HG03097 (cell line): ENCODE data around the gene DISC1.
"Not testable (repeated sequence)": the region's sequence is repeated elsewhere in the genome, so short reads cannot be mapped to it uniquely, and the experiment has no call there.

Experiments
- ATAC-seq: cut with Tn5 transposase; IDR thresholded peaks from one replicate; pipeline ENCODE4 v1.9.1; 2021; ENCODE audit not compliant: unreplicated experiment, low FRiP score

The DISC1 gene

GRCh38 chr1:231757759-231758158 is 131.2 kb downstream of the DISC1 start:
- ATAC-seq: no peak

- no peak for ATAC-seq
Measured at GRCh38 chr1:231761252-231761651, 134.7 kb downstream of the DISC1 start.

GRCh38 chr1:231761747-231762541 is 135.4 kb downstream of the DISC1 start:
- no peak for ATAC-seq

GRCh38 chr1:231763456-231763855 is 136.9 kb downstream of the DISC1 start:
- ATAC-seq: no peak

GRCh38 chr1:231765825-231766224 is 139.2 kb downstream of the DISC1 start:
- not testable (repeated sequence) for ATAC-seq

- no peak for ATAC-seq
Measured at GRCh38 chr1:231767471-231767870, 140.9 kb downstream of the DISC1 start.

- no peak for ATAC-seq
Measured at GRCh38 chr1:231768416-231768815, 141.8 kb downstream of the DISC1 start.

GRCh38 chr1:231770506-231771175 is 144.1 kb downstream of the DISC1 start:
- no peak for ATAC-seq

- ATAC-seq: no peak
Measured at GRCh38 chr1:231774719-231775335, 148.2 kb downstream of the DISC1 start.

GRCh38 chr1:231776010-231776756 is 149.6 kb downstream of the DISC1 start:
- ATAC-seq: no peak

GRCh38 chr1:231776757-231777062 is 150.1 kb downstream of the DISC1 start:
- no peak for ATAC-seq

GRCh38 chr1:231778009-231778719 is 151.6 kb downstream of the DISC1 start:
- no peak for ATAC-seq

GRCh38 chr1:231779081-231779480 is 152.5 kb downstream of the DISC1 start:
- no peak for ATAC-seq

GRCh38 chr1:231781892-231782291 is 155.3 kb downstream of the DISC1 start:
- no peak for ATAC-seq

- not testable (repeated sequence) for ATAC-seq
Measured at GRCh38 chr1:231785073-231785472, 158.5 kb downstream of the DISC1 start.

GRCh38 chr1:231786126-231786525 is 159.5 kb downstream of the DISC1 start:
- no peak for ATAC-seq

- ATAC-seq: no peak
Measured at GRCh38 chr1:231792634-231793033, 166.0 kb downstream of the DISC1 start.

GRCh38 chr1:231793893-231794292 is 167.3 kb downstream of the DISC1 start:
- ATAC-seq: no peak

GRCh38 chr1:231796141-231796540 is 169.6 kb downstream of the DISC1 start:
- no peak for ATAC-seq

- ATAC-seq: no peak
Measured at GRCh38 chr1:231799363-231799986, 172.9 kb downstream of the DISC1 start.
